Kidney (tissue), 14 donors: ENCODE data around the gene TTLL13. TPM values are rescaled to one million over a fixed set of nuclear protein-coding genes. Genes with fewer than 3 reads are reported as not detected.

ENCODE experiments used
- DNase-seq, 5 donors: peaks; one replicate each; pipeline ENCODE4 v3.0.0-alpha.2; 2013 to 2020
- FAIRE-seq: peaks from 2 replicates; lab custom pipeline; 2012; peaks lifted over from hg19 to GRCh38; lab: Jason Lieb, UNC
- H3K27ac ChIP-seq, 2 donors: one replicate each; pipeline ENCODE4 v1.7.0; 2013; ENCODE audit warnings: low read depth in 2 of 2, low read length in 2 of 2, inconsistent platforms in 1 of 2
- H3K27me3 ChIP-seq: one replicate; pipeline ENCODE4 v1.7.1; 2013; ENCODE audit warnings: low read length, inconsistent platforms; ENCODE audit not compliant: control insufficient read depth, insufficient read depth
- H3K36me3 ChIP-seq, 3 donors: one replicate each; pipeline versions ENCODE4 v1.7.0 to v1.7.1; 2013; ENCODE audit warnings: low read length in 3 of 3, control low read depth in 1 of 3, inconsistent platforms in 1 of 3; ENCODE audit not compliant: insufficient read depth in 3 of 3, control insufficient read depth in 2 of 3
- H3K4me1 ChIP-seq, 3 donors: one replicate each; pipeline versions ENCODE4 v1.7.0 to v1.7.1; 2013; ENCODE audit warnings: low read length in 3 of 3, inconsistent platforms in 1 of 3, low read depth in 1 of 3; ENCODE audit not compliant: control insufficient read depth in 2 of 3, insufficient read depth in 2 of 3
- H3K4me3 ChIP-seq, 3 donors: one replicate each; pipeline versions ENCODE4 v1.7.0 to v1.8.1; 2013; ENCODE audit warnings: low read length in 3 of 3, control low read depth in 1 of 3, inconsistent platforms in 1 of 3
- H3K9ac ChIP-seq, 3 donors: one replicate each; pipeline versions ENCODE4 v1.7.0 to v1.7.1; 2013; ENCODE audit warnings: low read length in 3 of 3, control low read depth in 1 of 3, inconsistent platforms in 1 of 3
- H3K9me3 ChIP-seq, 3 donors: one replicate each; pipeline versions ENCODE4 v1.7.0 to v1.7.1; 2013; ENCODE audit warnings: low read length in 3 of 3, control low read depth in 1 of 3, inconsistent platforms in 1 of 3; ENCODE audit not compliant: control insufficient read depth in 2 of 3, insufficient read depth in 1 of 3
- CTCF ChIP-seq: IDR thresholded peaks from 3 replicates; pipeline ENCODE4 v1.5.1; 2012; ENCODE audit warnings: mild to moderate bottlenecking, moderate library complexity, borderline replicate concordance; ENCODE audit not compliant: insufficient read depth; ENCODE audit errors: extremely low read depth
- intact Hi-C: fragments of 100-400 bp; cut with DNase I; formaldehyde crosslinking; loops from one replicate; pipeline ENCODE4 v1.11.1; 2022
- polyA plus RNA-seq: library from polyadenylated mRNA; stranded (reverse); fragments of 350-450 nt; fragmentation: Illumina TruSeq; extraction: RNeasy Lipid Tissue Mini Kit (QIAGEN cat#74804); gene quantifications from one replicate; pipeline ENCODE4 v1.2.3, GENCODE V29; 2014; ENCODE audit warnings: low read depth, low replicate concordance; ENCODE audit not compliant: insufficient read depth
- total RNA-seq: library from RNA; stranded (reverse); fragmentation: NEBNext Ultra II Directional; extraction: Animal tissue kit (Norgen Biotek cat#: 25700); gene quantifications from one replicate; pipeline ENCODE4 v1.2.1, GENCODE V29; 2021
- donor health status: control.
- donor health status: control.
- donor health status: control.
- donor health status: control.
- donor health status: control.
- donor health status: DM: yes; HTN: yes; CAD: no.
- donor health status: Normal renal cell carcinoma (clear cell type).

Gene TTLL13
- total and polyA plus RNA-seq, 2 donors from 2014 or later = 0.54 to 0.88 TPM

- H3K4me3 ChIP-seq = no peak overlapping the region
- FAIRE-seq (no peak), DNase-seq (peak in 1 of 5 donors; percentile 60)
- intact Hi-C loops = no loop called here
- H3K36me3 ChIP-seq = peaks cover 0 to 4% (median 4%) of the 10 kb centered on the region in 3 donors
- H3K4me1 ChIP-seq = peaks cover 0 to 15% (median 13%) of the 10 kb centered on the region in 3 donors
- H3K9ac ChIP-seq = no peak overlapping the region
- H3K9me3 ChIP-seq = no peaks in the 10 kb centered on the region
- TF ChIP-seq CTCF = no peak
- no peaks in the 10 kb centered on the region for H3K27me3 ChIP-seq
- no peak overlapping the region for H3K27ac ChIP-seq
Observed at GRCh38 chr15:90205886-90206285, 43.5 kb upstream of the TTLL13 start.

GRCh38 chr15:90207252-90207651 is 42.1 kb upstream of the TTLL13 start:
- no peak for FAIRE-seq
- Histone ChIP-seq H3K9me3 (no peaks in the 10 kb centered on the region), H3K4me1 (peaks cover 0 to 27% (median 22%) of the 10 kb centered on the region in 3 donors), H3K4me3 (no peak overlapping the region), H3K9ac (no peak overlapping the region), H3K27ac (no peak overlapping the region), H3K27me3 (no peaks in the 10 kb centered on the region), H3K36me3 (peaks cover 0 to 4% (median 4%) of the 10 kb centered on the region in 3 donors)
- no peak for DNase-seq
- TF ChIP-seq CTCF = no peak
- intact Hi-C loops = no loop called here

GRCh38 chr15:90208356-90208755 is 41.0 kb upstream of the TTLL13 start:
- no peak overlapping the region for H3K9ac ChIP-seq
- peaks cover 0 to 4% (median 2%) of the 10 kb centered on the region in 3 donors for H3K36me3 ChIP-seq
- FAIRE-seq = no peak
- no peak overlapping the region for H3K27ac ChIP-seq
- no peak overlapping the region for H3K4me3 ChIP-seq
- intact Hi-C loops = no loop called here
- no peak for DNase-seq
- H3K9me3 ChIP-seq = no peaks in the 10 kb centered on the region
- no peak for TF ChIP-seq CTCF
- no peaks in the 10 kb centered on the region for H3K27me3 ChIP-seq
- peaks cover 0 to 24% (median 23%) of the 10 kb centered on the region in 3 donors for H3K4me1 ChIP-seq

- no peak for FAIRE-seq
- Histone ChIP-seq H3K4me3 (no peak overlapping the region), H3K9me3 (no peaks in the 10 kb centered on the region), H3K9ac (no peak overlapping the region), H3K27ac (no peak overlapping the region), H3K4me1 (peaks cover 0 to 25% (median 20%) of the 10 kb centered on the region in 3 donors), H3K27me3 (no peaks in the 10 kb centered on the region), H3K36me3 (peaks cover 0 to 4% (median 0%) of the 10 kb centered on the region in 3 donors)
- TF ChIP-seq CTCF = no peak
- intact Hi-C loops = no loop called here
- DNase-seq = peak in 1 of 5 donors; percentile 29
Observed at GRCh38 chr15:90209591-90209990, 39.8 kb upstream of the TTLL13 start.
